ENCODE measurements around the gene TTC7B. TPM values are rescaled to one million over a fixed set of nuclear protein-coding genes. Genes with fewer than 3 reads are reported as not detected.

The TTC7B gene
- total RNA-seq, 1 experiment from 2014 or later, result under 0.01 TPM

GRCh38 chr14:90585106-90585505 is 231.1 kb downstream of the TTC7B start:
- DNase-seq, result no peak
- H3K79me2 ChIP-seq (ENCODE audit: low read length), result no peaks in the 10 kb centered on the region
- no peaks in the 10 kb centered on the region for H3K36me3 ChIP-seq (ENCODE audit: insufficient read depth, low read length)
- H3K4me2 ChIP-seq (ENCODE audit: low read depth, low read length, poor library complexity, severe bottlenecking), result no peak overlapping the region
- H3K4me1 ChIP-seq (ENCODE audit: low read length), result no peaks in the 10 kb centered on the region
- H3K27ac ChIP-seq (ENCODE audit: low read length), result no peak overlapping the region
- H3K4me3 ChIP-seq (ENCODE audit: low read length), result no peak overlapping the region
- no peaks in the 10 kb centered on the region for H3K9me3 ChIP-seq (ENCODE audit: low read length)
- no peak overlapping the region for H3K9ac ChIP-seq (ENCODE audit: low read length)
- H2AFZ ChIP-seq (ENCODE audit: low read length), result no peak overlapping the region
- H3K9me2 ChIP-seq (replicated peaks; ENCODE audit: insufficient read depth, low read length), result no peaks in the 10 kb centered on the region
- H3K27me3 ChIP-seq (ENCODE audit: low read length), result no peaks in the 10 kb centered on the region
- H4K20me1 ChIP-seq (ENCODE audit: insufficient read depth, low read depth, low read length), result no peaks in the 10 kb centered on the region

- Histone ChIP-seq H2AFZ (ENCODE audit: low read length) (no peak overlapping the region), H3K4me2 (ENCODE audit: low read depth, low read length, poor library complexity, severe bottlenecking) (no peak overlapping the region), H3K9me2 (replicated peaks; ENCODE audit: insufficient read depth, low read length) (no peaks in the 10 kb centered on the region), H3K4me1 (ENCODE audit: low read length) (no peaks in the 10 kb centered on the region), H3K4me3 (ENCODE audit: low read length) (no peak overlapping the region), H4K20me1 (ENCODE audit: insufficient read depth, low read depth, low read length) (no peaks in the 10 kb centered on the region), H3K79me2 (ENCODE audit: low read length) (no peaks in the 10 kb centered on the region), H3K36me3 (ENCODE audit: insufficient read depth, low read length) (no peaks in the 10 kb centered on the region), H3K27me3 (ENCODE audit: low read length) (no peaks in the 10 kb centered on the region), H3K9me3 (ENCODE audit: low read length) (no peaks in the 10 kb centered on the region), H3K27ac (ENCODE audit: low read length) (no peak overlapping the region), H3K9ac (ENCODE audit: low read length) (no peak overlapping the region)
- no peak for DNase-seq
These were observed 232.2 kb downstream of the TTC7B start for GRCh38 chr14:90583916-90584605.

GRCh38 chr14:90583427-90583826 is 232.8 kb downstream of the TTC7B start:
- no peak overlapping the region for H3K4me3 ChIP-seq (ENCODE audit: low read length)
- H3K9ac ChIP-seq (ENCODE audit: low read length), result no peak overlapping the region
- H3K4me2 ChIP-seq (ENCODE audit: low read depth, low read length, poor library complexity, severe bottlenecking), result no peak overlapping the region
- no peak overlapping the region for H3K27ac ChIP-seq (ENCODE audit: low read length)
- no peaks in the 10 kb centered on the region for H3K9me2 ChIP-seq (replicated peaks; ENCODE audit: insufficient read depth, low read length)
- no peaks in the 10 kb centered on the region for H3K4me1 ChIP-seq (ENCODE audit: low read length)
- no peaks in the 10 kb centered on the region for H3K9me3 ChIP-seq (ENCODE audit: low read length)
- no peaks in the 10 kb centered on the region for H4K20me1 ChIP-seq (ENCODE audit: insufficient read depth, low read depth, low read length)
- no peak overlapping the region for H2AFZ ChIP-seq (ENCODE audit: low read length)
- H3K79me2 ChIP-seq (ENCODE audit: low read length), result no peaks in the 10 kb centered on the region
- H3K36me3 ChIP-seq (ENCODE audit: insufficient read depth, low read length), result no peaks in the 10 kb centered on the region
- DNase-seq, result no peak
- H3K27me3 ChIP-seq (ENCODE audit: low read length), result no peaks in the 10 kb centered on the region

GRCh38 chr14:90582166-90582565 is 234.1 kb downstream of the TTC7B start:
- H2AFZ ChIP-seq (ENCODE audit: low read length), result no peak overlapping the region
- no peaks in the 10 kb centered on the region for H4K20me1 ChIP-seq (ENCODE audit: insufficient read depth, low read depth, low read length)
- H3K4me2 ChIP-seq (ENCODE audit: low read depth, low read length, poor library complexity, severe bottlenecking), result no peak overlapping the region
- no peak overlapping the region for H3K9ac ChIP-seq (ENCODE audit: low read length)
- no peaks in the 10 kb centered on the region for H3K79me2 ChIP-seq (ENCODE audit: low read length)
- H3K27ac ChIP-seq (ENCODE audit: low read length), result no peak overlapping the region
- no peaks in the 10 kb centered on the region for H3K9me3 ChIP-seq (ENCODE audit: low read length)
- H3K4me3 ChIP-seq (ENCODE audit: low read length), result no peak overlapping the region
- DNase-seq, result no peak
- H3K36me3 ChIP-seq (ENCODE audit: insufficient read depth, low read length), result no peaks in the 10 kb centered on the region
- no peaks in the 10 kb centered on the region for H3K9me2 ChIP-seq (replicated peaks; ENCODE audit: insufficient read depth, low read length)
- H3K4me1 ChIP-seq (ENCODE audit: low read length), result peaks cover 3% of the 10 kb centered on the region; the same call in 1 of the 2 replicates
- H3K27me3 ChIP-seq (ENCODE audit: low read length), result no peaks in the 10 kb centered on the region

GRCh38 chr14:90581745-90582144 is 234.5 kb downstream of the TTC7B start:
- Histone ChIP-seq H3K4me2 (ENCODE audit: low read depth, low read length, poor library complexity, severe bottlenecking) (no peak overlapping the region), H3K27ac (ENCODE audit: low read length) (no peak overlapping the region), H3K9me3 (ENCODE audit: low read length) (no peaks in the 10 kb centered on the region), H3K79me2 (ENCODE audit: low read length) (no peaks in the 10 kb centered on the region), H3K9ac (ENCODE audit: low read length) (no peak overlapping the region), H3K4me1 (ENCODE audit: low read length) (peaks cover 3% of the 10 kb centered on the region; the same call in 1 of the 2 replicates), H4K20me1 (ENCODE audit: insufficient read depth, low read depth, low read length) (no peaks in the 10 kb centered on the region), H3K27me3 (ENCODE audit: low read length) (0 out of 2 replicates have a peak, but pooled peaks cover 3% of the 10 kb centered on the region), H3K36me3 (ENCODE audit: insufficient read depth, low read length) (no peaks in the 10 kb centered on the region), H3K4me3 (ENCODE audit: low read length) (no peak overlapping the region), H2AFZ (ENCODE audit: low read length) (no peak overlapping the region), H3K9me2 (replicated peaks; ENCODE audit: insufficient read depth, low read length) (no peaks in the 10 kb centered on the region)
- no peak for DNase-seq

GRCh38 chr14:90580377-90581335 is 235.6 kb downstream of the TTC7B start:
- H3K9ac ChIP-seq (ENCODE audit: low read length), result no peak overlapping the region

GRCh38 chr14:90579816-90580215 is 236.4 kb downstream of the TTC7B start:
- Histone ChIP-seq H3K9me3 (ENCODE audit: low read length) (no peaks in the 10 kb centered on the region), H3K36me3 (ENCODE audit: insufficient read depth, low read length) (no peaks in the 10 kb centered on the region), H2AFZ (ENCODE audit: low read length) (no peak overlapping the region), H4K20me1 (ENCODE audit: insufficient read depth, low read depth, low read length) (no peaks in the 10 kb centered on the region), H3K4me1 (ENCODE audit: low read length) (peaks cover 3% of the 10 kb centered on the region; the same call in 1 of the 2 replicates), H3K27me3 (ENCODE audit: low read length) (0 out of 2 replicates have a peak, but pooled peaks cover 3% of the 10 kb centered on the region), H3K4me2 (ENCODE audit: low read depth, low read length, poor library complexity, severe bottlenecking) (no peak overlapping the region), H3K79me2 (ENCODE audit: low read length) (no peaks in the 10 kb centered on the region), H3K9ac (ENCODE audit: low read length) (no peak overlapping the region), H3K9me2 (replicated peaks; ENCODE audit: insufficient read depth, low read length) (no peaks in the 10 kb centered on the region), H3K27ac (ENCODE audit: low read length) (no peak overlapping the region), H3K4me3 (ENCODE audit: low read length) (no peak overlapping the region)
- no peak for DNase-seq

More at GRCh38 chr14:90580377-90581335, 235.6 kb downstream of the TTC7B start:
- Histone ChIP-seq H2AFZ (ENCODE audit: low read length) (no peak overlapping the region), H4K20me1 (ENCODE audit: insufficient read depth, low read depth, low read length) (no peaks in the 10 kb centered on the region), H3K27me3 (ENCODE audit: low read length) (0 out of 2 replicates have a peak, but pooled peaks cover 3% of the 10 kb centered on the region), H3K79me2 (ENCODE audit: low read length) (no peaks in the 10 kb centered on the region), H3K4me1 (ENCODE audit: low read length) (peaks cover 3% of the 10 kb centered on the region; the same call in 1 of the 2 replicates), H3K9me2 (replicated peaks; ENCODE audit: insufficient read depth, low read length) (no peaks in the 10 kb centered on the region), H3K27ac (ENCODE audit: low read length) (no peak overlapping the region), H3K9me3 (ENCODE audit: low read length) (no peaks in the 10 kb centered on the region), H3K4me3 (ENCODE audit: low read length) (no peak overlapping the region), H3K4me2 (ENCODE audit: low read depth, low read length, poor library complexity, severe bottlenecking) (no peak overlapping the region), H3K36me3 (ENCODE audit: insufficient read depth, low read length) (no peaks in the 10 kb centered on the region)
- no peak for DNase-seq

- H3K36me3 ChIP-seq (ENCODE audit: insufficient read depth, low read length), result no peaks in the 10 kb centered on the region
- no peak for DNase-seq
- H2AFZ ChIP-seq (ENCODE audit: low read length), result no peak overlapping the region
- 0 out of 2 replicates have a peak, but pooled peaks cover 3% of the 10 kb centered on the region for H3K27me3 ChIP-seq (ENCODE audit: low read length)
- H3K9me2 ChIP-seq (replicated peaks; ENCODE audit: insufficient read depth, low read length), result no peaks in the 10 kb centered on the region
- no peaks in the 10 kb centered on the region for H4K20me1 ChIP-seq (ENCODE audit: insufficient read depth, low read depth, low read length)
- no peak overlapping the region for H3K9ac ChIP-seq (ENCODE audit: low read length)
- H3K9me3 ChIP-seq (ENCODE audit: low read length), result no peaks in the 10 kb centered on the region
- no peaks in the 10 kb centered on the region for H3K79me2 ChIP-seq (ENCODE audit: low read length)
- no peak overlapping the region for H3K27ac ChIP-seq (ENCODE audit: low read length)
- H3K4me3 ChIP-seq (ENCODE audit: low read length), result no peak overlapping the region
- no peak overlapping the region for H3K4me2 ChIP-seq (ENCODE audit: low read depth, low read length, poor library complexity, severe bottlenecking)
- peaks cover 3% of the 10 kb centered on the region; the same call in 1 of the 2 replicates for H3K4me1 ChIP-seq (ENCODE audit: low read length)
These were observed 237.1 kb downstream of the TTC7B start for GRCh38 chr14:90579088-90579487.
